ENCODE results near the gene PDZD7.

GRCh38 chr10:100968062-100968736 lies 62.7 kb downstream of the PDZD7 start:
- no peak for TF ChIP-seq CTCF (IDR thresholded peaks at IDR 0.05; ENCODE audit: low read depth, low read length)
- TF ChIP-seq POLR2A (IDR thresholded peaks at IDR 0.05; ENCODE audit: extremely low read depth, insufficient read length), result no peak
- no peak for TF ChIP-seq MAX (IDR thresholded peaks at IDR 0.05; ENCODE audit: low read depth, low read length)

Data from NB4 (cell line).